Measurements from ENCODE around the gene PAPPA. TPM values are rescaled to one million over a fixed set of nuclear protein-coding genes. Genes with fewer than 3 reads are reported as not detected.

The PAPPA gene
- total and polyA plus RNA-seq, 12 donors: 0.22 to 23.9 (median 5.7) TPM

DNA sequence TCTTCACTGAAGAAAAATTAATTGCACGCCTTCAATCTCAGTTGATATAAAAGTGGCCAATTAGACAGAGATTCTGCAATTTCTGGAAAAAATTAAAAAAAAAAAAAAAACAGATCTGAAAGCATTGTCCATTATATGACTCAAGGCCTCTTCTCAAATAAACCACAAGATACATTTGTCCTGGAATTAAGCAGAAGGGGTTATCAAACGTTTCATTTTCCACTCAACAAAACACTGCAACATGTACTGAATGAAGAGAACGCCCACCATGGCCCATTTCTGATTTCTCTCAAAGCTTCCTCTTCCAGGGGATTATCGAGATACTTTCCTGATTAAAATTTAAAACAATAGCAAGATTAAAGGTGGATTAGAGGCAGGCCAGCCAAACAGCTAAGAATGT, 5.8 kb upstream of the PAPPA start:
- intact Hi-C loops (cut with DNase I): no loop called here
- Histone ChIP-seq H3K9me3 (replicated peaks in 1 of 3) (no peaks in the 10 kb centered on the region), H3K27ac (no peak overlapping the region), H3K27me3 (no peaks in the 10 kb centered on the region), H3K4me1 (replicated peaks in 1 of 2) (no peaks in the 10 kb centered on the region), H3K36me3 (replicated peaks in 1 of 2) (no peaks in the 10 kb centered on the region), H3K4me3 (no peak overlapping the region)
- no peak for DNase-seq
- TF ChIP-seq POLR2A (IDR thresholded peaks at IDR 0.05): no peak
- WGBS, 4 donors: 67 to 80% (median 70%) methylated on average over 4 of the region's 4 CpGs

DNA sequence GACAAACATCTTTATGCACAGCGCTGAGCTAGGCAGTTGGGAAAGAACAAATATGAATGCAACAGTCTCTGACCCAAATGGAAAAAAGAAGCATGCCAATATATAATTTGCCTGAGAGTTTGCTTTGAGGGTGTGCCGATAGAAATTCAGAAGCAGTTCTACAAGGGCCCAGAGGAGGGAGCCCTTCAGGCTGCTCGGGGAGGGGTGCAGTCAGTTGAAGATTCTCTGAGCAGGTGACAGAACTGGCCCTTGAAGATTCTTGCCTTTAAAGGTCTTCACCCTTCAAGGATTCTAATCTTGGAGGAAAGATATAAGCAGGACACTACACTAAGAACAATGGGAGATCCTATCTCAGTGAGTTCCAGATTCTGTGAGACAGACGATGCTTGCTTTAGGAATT, 3.7 kb upstream of the PAPPA start:
- intact Hi-C loops (cut with DNase I): loop anchor here (10.0 kb wide), 2 partner anchors 425 to 505 kb away; no protein-coding TSS in a partner anchor
- 21 to 27% (median 25%) methylated on average over 4 of the region's 4 CpGs for WGBS, 4 donors
- Histone ChIP-seq H3K4me1 (replicated peaks in 1 of 2) (peaks cover 4 to 6% of the 10 kb centered on the region in 2 donors), H3K36me3 (replicated peaks in 1 of 2) (no peaks in the 10 kb centered on the region), H3K27me3 (peaks cover 4% of the 10 kb centered on the region), H3K9me3 (replicated peaks in 1 of 3) (no peaks in the 10 kb centered on the region), H3K27ac (no peak overlapping the region), H3K4me3 (no peak overlapping the region)
- TF ChIP-seq, protein P1, sequence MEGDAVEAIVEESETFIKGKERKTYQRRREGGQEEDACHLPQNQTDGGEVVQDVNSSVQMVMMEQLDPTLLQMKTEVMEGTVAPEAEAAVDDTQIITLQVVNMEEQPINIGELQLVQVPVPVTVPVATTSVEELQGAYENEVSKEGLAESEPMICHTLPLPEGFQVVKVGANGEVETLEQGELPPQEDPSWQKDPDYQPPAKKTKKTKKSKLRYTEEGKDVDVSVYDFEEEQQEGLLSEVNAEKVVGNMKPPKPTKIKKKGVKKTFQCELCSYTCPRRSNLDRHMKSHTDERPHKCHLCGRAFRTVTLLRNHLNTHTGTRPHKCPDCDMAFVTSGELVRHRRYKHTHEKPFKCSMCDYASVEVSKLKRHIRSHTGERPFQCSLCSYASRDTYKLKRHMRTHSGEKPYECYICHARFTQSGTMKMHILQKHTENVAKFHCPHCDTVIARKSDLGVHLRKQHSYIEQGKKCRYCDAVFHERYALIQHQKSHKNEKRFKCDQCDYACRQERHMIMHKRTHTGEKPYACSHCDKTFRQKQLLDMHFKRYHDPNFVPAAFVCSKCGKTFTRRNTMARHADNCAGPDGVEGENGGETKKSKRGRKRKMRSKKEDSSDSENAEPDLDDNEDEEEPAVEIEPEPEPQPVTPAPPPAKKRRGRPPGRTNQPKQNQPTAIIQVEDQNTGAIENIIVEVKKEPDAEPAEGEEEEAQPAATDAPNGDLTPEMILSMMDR (IDR thresholded peaks at IDR 0.05): peak; percentile 26 to 56 (median 48)
- TF ChIP-seq POLR2A (IDR thresholded peaks at IDR 0.05): no peak
- peak in 4 of 7 donors; percentile 22 to 57 (median 27) for DNase-seq

DNA sequence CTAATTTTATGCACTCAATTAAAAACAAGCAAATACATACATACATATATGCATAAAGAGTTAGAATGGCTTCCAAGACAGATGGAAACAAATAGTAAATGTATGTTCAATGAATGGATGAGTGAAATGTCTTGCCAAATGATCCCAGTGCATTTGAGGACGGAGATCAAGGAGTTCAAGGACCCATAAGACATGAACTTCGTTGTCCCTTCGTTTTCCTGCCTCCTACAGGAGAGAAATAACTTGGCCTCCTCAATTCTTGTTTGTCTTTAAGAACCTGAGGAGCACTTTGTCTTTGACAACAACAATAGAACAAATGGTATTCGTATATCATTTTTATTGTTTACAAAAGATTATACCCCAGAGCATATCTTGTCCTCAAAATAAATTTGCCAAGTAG, 2.4 kb upstream of the PAPPA start:
- Histone ChIP-seq H3K4me1 (replicated peaks in 1 of 2) (peaks cover 4 to 9% of the 10 kb centered on the region in 2 donors), H3K27ac (no peak overlapping the region), H3K9me3 (replicated peaks in 1 of 3) (no peaks in the 10 kb centered on the region), H3K4me3 (no peak overlapping the region), H3K36me3 (replicated peaks in 1 of 2) (no peaks in the 10 kb centered on the region), H3K27me3 (peaks cover 10% of the 10 kb centered on the region)
- no peak for DNase-seq
- TF ChIP-seq, protein P1 (IDR thresholded peaks at IDR 0.05): no peak
- TF ChIP-seq POLR2A (IDR thresholded peaks at IDR 0.05): no peak
- intact Hi-C loops (cut with DNase I): loop anchor here (10.0 kb wide), 2 partner anchors 424 to 504 kb away; no protein-coding TSS in a partner anchor
- 45 to 62% (median 52%) methylated on average over 4 of the region's 4 CpGs for WGBS, 4 donors

DNA sequence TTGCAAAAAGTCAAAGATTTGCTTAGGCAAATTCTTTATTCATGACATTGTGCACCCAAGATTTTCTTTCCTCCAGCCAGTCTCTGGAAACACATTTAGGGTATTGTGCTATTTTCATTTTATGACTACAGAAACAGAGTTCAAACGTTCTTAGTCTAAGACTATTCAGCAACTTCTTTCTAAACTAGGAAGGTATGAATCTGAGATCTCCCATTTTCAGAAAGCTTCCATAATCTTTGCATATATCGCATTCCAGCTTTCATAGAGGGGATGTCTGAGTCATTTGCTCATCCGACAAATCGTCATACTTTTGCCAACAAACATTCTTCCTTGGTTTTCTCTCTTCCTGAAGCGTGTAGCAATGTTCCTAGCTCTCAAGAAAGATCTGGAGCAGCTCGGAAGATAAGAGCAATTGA, 1.6 kb upstream of the PAPPA start:
- Histone ChIP-seq H3K27me3 (peaks cover 10% of the 10 kb centered on the region), H3K9me3 (replicated peaks in 1 of 3) (no peaks in the 10 kb centered on the region), H3K36me3 (replicated peaks in 1 of 2) (no peaks in the 10 kb centered on the region), H3K4me1 (replicated peaks in 1 of 2) (peaks cover 4 to 9% of the 10 kb centered on the region in 2 donors), H3K27ac (peak overlapping the region in 1 of 5 donors; percentile 63), H3K4me3 (no peak overlapping the region)
- WGBS, 4 donors: 42 to 51% (median 47%) methylated on average over 6 of the region's 6 CpGs
- intact Hi-C loops (cut with DNase I): loop anchor here (10.0 kb wide), 2 partner anchors 423 to 503 kb away; no protein-coding TSS in a partner anchor
- TF ChIP-seq POLR2A (IDR thresholded peaks at IDR 0.05): no peak
- TF ChIP-seq, protein P1 (IDR thresholded peaks at IDR 0.05): no peak
- DNase-seq: no peak

DNA sequence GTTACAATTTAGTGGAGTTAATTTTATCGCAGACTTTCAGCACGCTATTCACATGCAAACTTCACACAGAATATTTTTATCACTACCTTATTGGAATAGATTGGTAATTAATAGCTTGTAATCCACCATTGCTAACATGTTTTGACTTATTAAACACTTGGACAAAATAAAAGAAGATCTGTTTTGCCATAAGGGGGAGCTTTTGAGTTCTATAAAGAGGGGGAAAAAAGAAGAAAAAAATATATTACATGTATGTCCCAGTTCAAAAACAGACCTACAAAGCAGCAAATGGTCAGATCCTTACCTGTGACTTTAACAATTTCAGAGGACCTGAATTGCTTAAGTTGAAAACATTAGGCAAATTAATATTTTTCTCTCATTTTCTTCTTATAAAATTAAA, 1.2 kb upstream of the PAPPA start:
- peaks cover 10% of the 10 kb centered on the region for H3K27me3 ChIP-seq
- no peak for TF ChIP-seq POLR2A (IDR thresholded peaks at IDR 0.05)
- TF ChIP-seq, protein P1 (IDR thresholded peaks at IDR 0.05): peak in 3 of 6 experiments; percentile 7 to 40 (median 30)
- WGBS, 4 donors: 35 to 51% (median 38%) methylated on average over 2 of the region's 2 CpGs

More for the DNA sequence above, 1.2 kb upstream of the PAPPA start:
- DNase-seq: no peak
- H3K4me3 ChIP-seq: no peak overlapping the region
- peaks cover 4 to 9% of the 10 kb centered on the region in 2 donors for H3K4me1 ChIP-seq (replicated peaks in 1 of 2)
- no peaks in the 10 kb centered on the region for H3K36me3 ChIP-seq (replicated peaks in 1 of 2)
- H3K27ac ChIP-seq: peak overlapping the region in 1 of 5 donors; percentile 63
- no peaks in the 10 kb centered on the region for H3K9me3 ChIP-seq (replicated peaks in 1 of 3)
- intact Hi-C loops (cut with DNase I): loop anchor here (10.0 kb wide), 2 partner anchors 422 to 502 kb away; no protein-coding TSS in a partner anchor

Measured in adrenal gland (tissue), 12 donors.